ENCODE results near the gene RIPOR2. TPM values are rescaled to one million over a fixed set of nuclear protein-coding genes. Genes with fewer than 3 reads are reported as not detected.
A peak's percentile ranks its signal among the peaks of the same experiment; 100 is the strongest.

The RIPOR2 gene
- polyA plus RNA-seq, 3 donors, result 154 to 181 (median 179) TPM

- no peak overlapping the region for H2AFZ ChIP-seq (ENCODE audit: insufficient read depth, low read depth, low read length, poor library complexity, severe bottlenecking)
- H3K4me2 ChIP-seq (replicated peaks; ENCODE audit: extremely low read depth, low read length, poor library complexity, severe bottlenecking), result no peak overlapping the region
- H3K27me3 Mint-ChIP-seq (ENCODE audit: low read depth in 3 of 3), result peaks cover 0 to 1% (median 0%) of the 10 kb centered on the region in 3 donors
- H3K27ac ChIP-seq (ENCODE audit: low read depth in 1 of 2, low read length in 2 of 2), result no peak overlapping the region
- peaks cover 0 to 5% of the 10 kb centered on the region in 2 donors for H3K9me3 ChIP-seq (replicated peaks in 1 of 2; ENCODE audit: control insufficient read depth in 1 of 2, insufficient read depth in 1 of 2, low read length in 2 of 2)
- H3K4me3 Mint-ChIP-seq, result no peak overlapping the region
- TF ChIP-seq, protein P1, sequence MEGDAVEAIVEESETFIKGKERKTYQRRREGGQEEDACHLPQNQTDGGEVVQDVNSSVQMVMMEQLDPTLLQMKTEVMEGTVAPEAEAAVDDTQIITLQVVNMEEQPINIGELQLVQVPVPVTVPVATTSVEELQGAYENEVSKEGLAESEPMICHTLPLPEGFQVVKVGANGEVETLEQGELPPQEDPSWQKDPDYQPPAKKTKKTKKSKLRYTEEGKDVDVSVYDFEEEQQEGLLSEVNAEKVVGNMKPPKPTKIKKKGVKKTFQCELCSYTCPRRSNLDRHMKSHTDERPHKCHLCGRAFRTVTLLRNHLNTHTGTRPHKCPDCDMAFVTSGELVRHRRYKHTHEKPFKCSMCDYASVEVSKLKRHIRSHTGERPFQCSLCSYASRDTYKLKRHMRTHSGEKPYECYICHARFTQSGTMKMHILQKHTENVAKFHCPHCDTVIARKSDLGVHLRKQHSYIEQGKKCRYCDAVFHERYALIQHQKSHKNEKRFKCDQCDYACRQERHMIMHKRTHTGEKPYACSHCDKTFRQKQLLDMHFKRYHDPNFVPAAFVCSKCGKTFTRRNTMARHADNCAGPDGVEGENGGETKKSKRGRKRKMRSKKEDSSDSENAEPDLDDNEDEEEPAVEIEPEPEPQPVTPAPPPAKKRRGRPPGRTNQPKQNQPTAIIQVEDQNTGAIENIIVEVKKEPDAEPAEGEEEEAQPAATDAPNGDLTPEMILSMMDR (IDR thresholded peaks at IDR 0.05), result no peak
- H3K79me2 ChIP-seq (ENCODE audit: insufficient read depth, low read length), result no peaks in the 10 kb centered on the region
- intact Hi-C loops (cut with micrococcal nuclease), result no loop called here
- H3K9ac ChIP-seq (ENCODE audit: insufficient read depth, low read length, poor library complexity, severe bottlenecking), result no peak overlapping the region
- H3K9me3 Mint-ChIP-seq, result peaks cover 0 to 12% (median 9%) of the 10 kb centered on the region in 7 donors
- DNase-seq, result no peak
- WGBS (ENCODE audit: insufficient coverage), result 20% methylated on average over 1 of the region's 5 CpGs
- H3K4me1 ChIP-seq (ENCODE audit: control insufficient read depth in 1 of 2, insufficient read depth in 2 of 2, low read length in 2 of 2), result peaks cover 22 to 34% of the 10 kb centered on the region in 2 donors
- H3K36me3 ChIP-seq (replicated peaks in 1 of 2; ENCODE audit: control insufficient read depth in 1 of 2, insufficient read depth in 2 of 2, low read length in 2 of 2), result no peaks in the 10 kb centered on the region
- peaks cover 52% of the 10 kb centered on the region for H3K4me1 Mint-ChIP-seq
- no peaks in the 10 kb centered on the region for H3K27me3 ChIP-seq (ENCODE audit: control insufficient read depth in 2 of 2, insufficient read depth in 2 of 2, low read length in 2 of 2)
- H3K27ac Mint-ChIP-seq, result no peak overlapping the region
- no peaks in the 10 kb centered on the region for H4K20me1 ChIP-seq (ENCODE audit: insufficient read depth, low read length)
- no peak overlapping the region for H3K4me3 ChIP-seq (replicated peaks in 1 of 3; ENCODE audit: low read depth in 2 of 3, low read length in 3 of 3)
- H3K36me3 Mint-ChIP-seq, result peaks cover 5 to 6% of the 10 kb centered on the region in 2 donors
Measured at GRCh38 chr6:24961852-24962251, 26.1 kb upstream of the RIPOR2 start.

- Histone ChIP-seq H3K27me3 (ENCODE audit: control insufficient read depth in 2 of 2, insufficient read depth in 2 of 2, low read length in 2 of 2) (no peaks in the 10 kb centered on the region), H3K79me2 (ENCODE audit: insufficient read depth, low read length) (no peaks in the 10 kb centered on the region), H3K4me3 (replicated peaks in 1 of 3; ENCODE audit: low read depth in 2 of 3, low read length in 3 of 3) (no peak overlapping the region), H2AFZ (ENCODE audit: insufficient read depth, low read depth, low read length, poor library complexity, severe bottlenecking) (peak overlapping the region; percentile 28), H3K9me3 (replicated peaks in 1 of 2; ENCODE audit: control insufficient read depth in 1 of 2, insufficient read depth in 1 of 2, low read length in 2 of 2) (peaks cover 0 to 5% of the 10 kb centered on the region in 2 donors), H3K36me3 (replicated peaks in 1 of 2; ENCODE audit: control insufficient read depth in 1 of 2, insufficient read depth in 2 of 2, low read length in 2 of 2) (no peaks in the 10 kb centered on the region), H3K4me2 (replicated peaks; ENCODE audit: extremely low read depth, low read length, poor library complexity, severe bottlenecking) (no peak overlapping the region), H3K4me1 (ENCODE audit: control insufficient read depth in 1 of 2, insufficient read depth in 2 of 2, low read length in 2 of 2) (peaks cover 24 to 42% of the 10 kb centered on the region in 2 donors), H3K27ac (ENCODE audit: low read depth in 1 of 2, low read length in 2 of 2) (no peak overlapping the region), H4K20me1 (ENCODE audit: insufficient read depth, low read length) (no peaks in the 10 kb centered on the region), H3K9ac (ENCODE audit: insufficient read depth, low read length, poor library complexity, severe bottlenecking) (no peak overlapping the region)
- intact Hi-C loops (cut with micrococcal nuclease), result no loop called here
- Mint-ChIP-seq H3K27me3 (ENCODE audit: low read depth in 3 of 3) (peaks cover 0 to 1% (median 0%) of the 10 kb centered on the region in 3 donors), H3K27ac (peak overlapping the region in 3 of 7 donors; percentile 16 to 48 (median 48)), H3K36me3 (peaks cover 5 to 6% of the 10 kb centered on the region in 2 donors), H3K4me1 (peaks cover 58% of the 10 kb centered on the region), H3K4me3 (peak overlapping the region; percentile 42 to 49), H3K9me3 (peaks cover 0 to 12% (median 9%) of the 10 kb centered on the region in 7 donors)
- WGBS (ENCODE audit: insufficient coverage), result 13% methylated on average over 1 of the region's 3 CpGs
- no peak for DNase-seq
- TF ChIP-seq, protein P1 (IDR thresholded peaks at IDR 0.05), result no peak
Measured at GRCh38 chr6:24960991-24961475, 25.3 kb upstream of the RIPOR2 start.

Data from CD14-positive monocyte (primary cell).